K562 (cell line): Measurements from ENCODE around the gene HNF4A. TPM values are rescaled to one million over a fixed set of nuclear protein-coding genes. Genes with fewer than 3 reads are reported as not detected.
A peak's percentile ranks its signal among the peaks of the same experiment; 100 is the strongest.

Source experiments
- ATAC-seq: fragments of 200-7000 bp; cut with Tn5 transposase; 3 replicates; pipeline ENCODE4 v1.9.1; 2020; ENCODE audit warnings: moderate library complexity
- BruUV-seq: library from RNA; stranded (reverse); fragments of 400-500 nt; replicated peaks from 2 replicates; lab custom pipeline; 2021; lab: Mats Ljungman, UMichigan
- CTCF ChIA-PET: fragments of 300-600 bp; formaldehyde crosslinking; extraction: SDS; loops from one replicate; lab custom pipeline; 2021; ENCODE audit warnings: low intra/inter-chr PET ratio; lab: Yijun Ruan, JAX
- POLR2A ChIA-PET: fragments of 300-600, 350-650 bp; sonication (Branson Sonifier 250); formaldehyde crosslinking; extraction: SDS; loops from one replicate; lab custom pipeline; 2021; ENCODE audit warnings: antibody characterized with exemption, inconsistent platforms; lab: Yijun Ruan, JAX
- DNase-seq, 4 experiments: peaks; one replicate each; pipeline versions ENCODE4 v3.0.0 to v3.0.0-alpha.2; 2011 to 2018; ENCODE audit warnings: low spot score in 3 of 4, mixed read lengths in 3 of 4; ENCODE audit errors: extremely low read depth in 1 of 4
- FAIRE-seq: peaks from 2 replicates; lab custom pipeline; 2011; peaks lifted over from hg19 to GRCh38; lab: Jason Lieb, UNC
- H2AFZ ChIP-seq: 2 replicates; pipeline ENCODE4 v1.6.0; 2011; ENCODE audit warnings: low read depth, low read length, control low read depth, inconsistent platforms
- H3K27ac ChIP-seq: fragments of 200-600 bp; 3 replicates; pipeline ENCODE4 v1.8.0; 2011; ENCODE audit warnings: low read depth, mild to moderate bottlenecking, control low read depth, inconsistent platforms, low read length, moderate library complexity, mixed read lengths; ENCODE audit errors: extremely low read depth
- H3K27me3 ChIP-seq, 2 experiments: fragments of 300-600 bp in 1 of 2; 2 replicates in 1 of 2; 3 replicates in 1 of 2; pipeline versions ENCODE4 v1.6.0 to v1.8.0; 2011; ENCODE audit warnings: inconsistent platforms in 2 of 2, low read length in 2 of 2, mild to moderate bottlenecking in 1 of 2, mixed read lengths in 1 of 2, moderate library complexity in 1 of 2; ENCODE audit not compliant: control insufficient read depth in 2 of 2, insufficient read depth in 2 of 2
- H3K36me3 ChIP-seq: fragments of 300-600 bp; 3 replicates; pipeline ENCODE4 v1.8.0; 2011; ENCODE audit warnings: mild to moderate bottlenecking, low read length, inconsistent platforms; ENCODE audit not compliant: control insufficient read depth, insufficient read depth
- H3K4me1 ChIP-seq, 2 experiments: fragments of 200-600 bp in 1 of 2; replicated peaks in 1 of 2; 2 replicates in 1 of 2; 3 replicates in 1 of 2; pipeline versions ENCODE4 v1.5.1 to v1.8.0; 2011; ENCODE audit warnings: inconsistent platforms in 2 of 2, low read length in 2 of 2, mild to moderate bottlenecking in 1 of 2, mixed read lengths in 1 of 2, moderate library complexity in 1 of 2; ENCODE audit not compliant: control insufficient read depth in 2 of 2, insufficient read depth in 2 of 2
- H3K4me2 ChIP-seq: 2 replicates; pipeline ENCODE4 v1.6.1; 2011; ENCODE audit warnings: low read length, control low read depth, inconsistent platforms, mixed read lengths; ENCODE audit not compliant: insufficient read depth
- H3K4me3 ChIP-seq: fragments of 200-600 bp; sonication (generic), shearing (Covaris generic); 2 replicates; pipeline ENCODE4 v1.5.1; 2016; ENCODE audit warnings: control low read depth, inconsistent platforms
- H3K79me2 ChIP-seq: fragments of 200-600 bp; 3 replicates; pipeline ENCODE4 v1.8.0; 2011; ENCODE audit warnings: low read length, inconsistent platforms; ENCODE audit not compliant: control insufficient read depth, insufficient read depth
- H3K9ac ChIP-seq, 2 experiments: 2 replicates each; pipeline versions ENCODE4 v1.6.0 to v1.6.1; 2011; ENCODE audit warnings: low read depth in 2 of 2, low read length in 2 of 2, control low read depth in 1 of 2, inconsistent platforms in 1 of 2, mild to moderate bottlenecking in 1 of 2, mixed read lengths in 1 of 2; ENCODE audit not compliant: insufficient read depth in 1 of 2
- H3K9me1 ChIP-seq: one replicate; pipeline ENCODE4 v1.6.0; 2011; ENCODE audit warnings: inconsistent platforms, mild to moderate bottlenecking, low read length, moderate library complexity; ENCODE audit not compliant: control insufficient read depth, insufficient read depth
- H3K9me3 ChIP-seq: replicated peaks from 2 replicates; pipeline ENCODE4 v1.5.1; 2011; ENCODE audit warnings: low read depth, low read length, inconsistent platforms; ENCODE audit not compliant: control insufficient read depth, insufficient read depth
- H4K20me1 ChIP-seq: replicated peaks from 2 replicates; pipeline ENCODE4 v1.6.1; 2011; ENCODE audit warnings: low read length, inconsistent platforms, mixed read lengths; ENCODE audit not compliant: control insufficient read depth, insufficient read depth
- BCL6 ChIP-seq: fragments of 250-450 bp; sonication (Bioruptor Pico); IDR thresholded peaks from 2 replicates; pipeline ENCODE4 v1.4.0; 2020
- FIP1L1 ChIP-seq: fragments of 200-400 bp; formaldehyde crosslinking; IDR thresholded peaks from 2 replicates; pipeline ENCODE4 v1.6.1; 2018; ENCODE audit warnings: mild to moderate bottlenecking, low read depth, low read length; ENCODE audit not compliant: poor library complexity, severe bottlenecking
- LEF1 ChIP-seq: fragments of 450-650 bp; IDR thresholded peaks from 2 replicates; pipeline ENCODE4 v1.6.1; 2016; ENCODE audit warnings: mild to moderate bottlenecking
- MEIS2 ChIP-seq: fragments of 450-650 bp; IDR thresholded peaks from 2 replicates; pipeline ENCODE4 v1.6.1; 2014; ENCODE audit warnings: mild to moderate bottlenecking; ENCODE audit not compliant: partially characterized antibody
- SMC3 ChIP-seq: conservative IDR thresholded peaks from 2 replicates; pipeline ENCODE4 v1.6.1; 2011; ENCODE audit warnings: low read depth, low read length, improper control_type of control experiment; ENCODE audit not compliant: insufficient read depth
- TOE1 ChIP-seq, 2 experiments: fragments of 450-650 bp in 1 of 2; sonication (generic) in 1 of 2; formaldehyde crosslinking in 1 of 2; IDR thresholded peaks; 2 replicates each; pipeline versions ENCODE4 v1.7.1 to v1.8.0; 2016 to 2022; ENCODE audit warnings: borderline replicate concordance in 2 of 2, mild to moderate bottlenecking in 2 of 2, antibody characterized with exemption in 1 of 2, inconsistent platforms in 1 of 2, low read depth in 1 of 2, missing genetic modification reagents in 1 of 2, moderate library complexity in 1 of 2
- ZNF274 ChIP-seq: IDR thresholded peaks from 2 replicates; pipeline ENCODE4 v1.6.1; 2011; ENCODE audit warnings: low read depth, mild to moderate bottlenecking, low read length, moderate library complexity, borderline replicate concordance
- ZNF79 ChIP-seq: fragments of 250-450 bp; sonication (Bioruptor Pico); IDR thresholded peaks from 2 replicates; pipeline ENCODE4 v1.4.0; 2020; ENCODE audit warnings: low read depth, mild to moderate bottlenecking, moderate library complexity
- WGBS: fragments of 100-300 bp; shearing (Covaris generic); methylation state at CpG from one replicate; pipeline ENCODE4 v1.1.6; 2016; ENCODE audit warnings: low coverage, mixed read lengths; ENCODE audit not compliant: insufficient coverage; ENCODE audit errors: missing lambda C conversion rate; 5-methylcytosine and 5-hydroxymethylcytosine counted together
- in situ Hi-C: fragments of 300-500 bp; cut with MboI; formaldehyde crosslinking; loops from 4 replicates; pipeline ENCODE4 v1.15.0; 2018; ENCODE audit warnings: inconsistent platforms, mixed read lengths
- intact Hi-C: fragments of 100-400 bp; cut with micrococcal nuclease; formaldehyde crosslinking; loops from 2 replicates; pipeline ENCODE4 v1.14.2; 2022
- polyA plus RNA-seq, 8 experiments: library from polyadenylated mRNA; depleted of rRNA in 4 of 8; stranded (reverse) in 5 of 8; unstranded in 3 of 8; fragments of >200 nt; fragmentation: Nextera tagmentation in 2 of 8; fragmentation: Illumina TruSeq in 1 of 8; extraction: Ambion mirVana in 2 of 8; extraction: Trizol in 1 of 8; gene quantifications; 2 replicates each; pipeline versions ENCODE4 v1.2.1 to v1.2.3, GENCODE V29; 2011 to 2014; ENCODE audit warnings: inconsistent platforms in 1 of 8, missing spikeins in 1 of 8
- total RNA-seq, 7 experiments: library from RNA; depleted of rRNA in 6 of 7; stranded (reverse); fragments of >200 nt in 6 of 7; fragmentation: Illumina TruSeq in 2 of 7; extraction: Trizol in 2 of 7; gene quantifications; 2 replicates each; pipeline versions ENCODE4 v1.2.1 to v1.2.3, GENCODE V29; 2011 to 2021; ENCODE audit warnings: low replicate concordance in 1 of 7
- TF ChIP-seq, protein P1 (sequence below): IDR thresholded peaks from 2 replicates; pipeline ENCODE4 v1.6.1; 2012; ENCODE audit warnings: low read depth, low read length, improper control_type of control experiment, borderline replicate concordance
- TF ChIP-seq, protein P2 (sequence below): fragments of 450-650 bp; IDR thresholded peaks from 2 replicates; pipeline ENCODE4 v1.6.1; 2018; ENCODE audit not compliant: partially characterized antibody

Gene HNF4A
- total and polyA plus RNA-seq, 9 of the 15 experiments (the other 6 are each of a cell fraction or from before 2014, with no cell fraction given), result 0.03 to 0.27 (median 0.08) TPM; not detected in 5

DNA sequence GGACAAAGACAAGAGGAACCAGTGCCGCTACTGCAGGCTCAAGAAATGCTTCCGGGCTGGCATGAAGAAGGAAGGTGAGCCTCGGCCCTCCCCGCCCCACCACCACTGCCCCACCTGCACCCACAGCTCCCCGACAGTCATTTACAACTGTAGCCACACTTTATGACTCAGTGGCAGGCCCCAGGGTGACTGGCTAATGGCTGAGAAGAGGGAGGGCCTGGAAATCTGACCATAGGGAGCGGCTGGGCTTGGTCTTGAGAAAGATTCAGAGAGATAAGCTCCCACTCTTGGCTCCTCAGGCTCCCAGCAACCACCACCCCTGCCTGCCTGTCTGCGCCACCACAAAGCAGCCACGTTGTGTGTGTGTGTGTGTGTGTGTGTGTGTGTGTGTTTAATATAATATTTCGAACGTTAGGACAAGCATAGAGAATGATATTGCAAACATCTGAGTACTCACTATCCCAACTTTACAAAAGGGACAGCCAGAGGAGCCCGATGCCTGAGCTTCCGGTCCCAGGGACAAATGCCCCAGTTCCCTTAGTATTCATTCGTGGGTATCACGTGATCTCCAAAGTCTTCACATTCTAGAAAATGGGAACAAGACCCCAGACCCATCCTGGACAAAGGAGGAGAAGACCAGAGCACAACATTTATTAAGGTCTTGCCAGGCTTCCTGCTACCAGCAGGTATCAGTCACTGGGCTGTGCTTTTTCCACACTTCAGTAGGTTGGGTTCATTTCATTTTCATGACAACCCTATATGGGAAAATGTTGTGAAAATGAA, 52.1 kb downstream of the HNF4A start (continued):
- TF ChIP-seq TOE1 (IDR thresholded peaks at IDR 0.05; ENCODE audit: borderline replicate concordance) (peak; percentile 88), TOE1 (CRISPR knock-in tag; IDR thresholded peaks at IDR 0.05; ENCODE audit: borderline replicate concordance, low read depth) (no peak), BCL6 (no peak)

DNA sequence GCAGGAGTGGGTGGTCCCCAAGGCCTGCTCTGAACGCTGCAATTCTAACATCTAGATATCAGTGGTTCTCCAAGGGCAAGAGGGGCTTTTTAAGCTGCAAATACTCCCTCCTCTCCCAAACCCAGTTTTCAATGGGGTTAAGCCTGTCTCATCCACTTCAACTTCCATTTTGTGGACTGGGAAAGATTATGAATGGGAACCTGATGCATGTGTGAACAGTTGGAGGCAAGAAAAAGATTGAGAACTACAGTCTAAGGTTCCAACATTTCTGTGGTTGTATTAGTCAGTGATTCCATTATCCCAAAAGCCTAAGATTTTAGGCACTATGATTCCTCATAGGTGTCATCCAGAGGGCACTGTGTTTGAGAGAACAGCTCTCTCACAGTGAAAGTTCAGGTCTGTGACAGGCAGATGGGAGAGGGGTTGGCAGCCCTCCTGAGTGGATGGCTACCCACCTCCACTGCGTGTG, 53.7 kb downstream of the HNF4A start:
- intact Hi-C loops, result no loop called here
- ChIA-PET POLR2A (interaction anchor here (1.0 kb wide), 1 partner anchor 41 kb away, joined by 3 read pairs; no protein-coding TSS in a partner anchor), CTCF (no interaction called here)
- Histone ChIP-seq H3K9ac (no peak overlapping the region), H3K79me2 (no peaks in the 10 kb centered on the region), H3K4me1 (peaks cover 12% of the 10 kb centered on the region in 2 experiments; a peak in 4 of 5 replicates), H3K9me1 (no peaks in the 10 kb centered on the region), H3K4me3 (no peak overlapping the region), H3K9me3 (no peaks in the 10 kb centered on the region), H2AFZ (no peak overlapping the region), H3K4me2 (no peak overlapping the region), H3K36me3 (no peaks in the 10 kb centered on the region)
- in situ Hi-C loops, result no loop called here
- WGBS, result 41% methylated on average over 2 of the region's 2 CpGs
- FAIRE-seq (no peak), DNase-seq (no peak), ATAC-seq (no peak)
- TF ChIP-seq ZNF274 (no peak), SMC3 (no peak), LEF1 (no peak), ZNF79 (CRISPR knock-in tag) (no peak), FIP1L1 (no peak), MEIS2 (no peak)
- TF ChIP-seq, protein P1, sequence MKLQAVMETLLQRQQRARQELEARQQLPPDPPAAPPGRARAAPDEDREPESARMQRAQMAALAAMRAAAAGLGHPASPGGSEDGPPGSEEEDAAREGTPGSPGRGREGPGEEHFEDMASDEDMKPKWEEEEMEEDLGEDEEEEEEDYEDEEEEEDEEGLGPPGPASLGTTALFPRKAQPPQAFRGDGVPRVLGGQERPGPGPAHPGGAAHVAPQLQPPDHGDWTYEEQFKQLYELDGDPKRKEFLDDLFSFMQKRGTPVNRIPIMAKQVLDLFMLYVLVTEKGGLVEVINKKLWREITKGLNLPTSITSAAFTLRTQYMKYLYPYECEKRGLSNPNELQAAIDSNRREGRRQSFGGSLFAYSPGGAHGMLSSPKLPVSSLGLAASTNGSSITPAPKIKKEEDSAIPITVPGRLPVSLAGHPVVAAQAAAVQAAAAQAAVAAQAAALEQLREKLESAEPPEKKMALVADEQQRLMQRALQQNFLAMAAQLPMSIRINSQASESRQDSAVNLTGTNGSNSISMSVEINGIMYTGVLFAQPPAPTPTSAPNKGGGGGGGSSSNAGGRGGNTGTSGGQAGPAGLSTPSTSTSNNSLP, result no peak
- TF ChIP-seq, protein P2, sequence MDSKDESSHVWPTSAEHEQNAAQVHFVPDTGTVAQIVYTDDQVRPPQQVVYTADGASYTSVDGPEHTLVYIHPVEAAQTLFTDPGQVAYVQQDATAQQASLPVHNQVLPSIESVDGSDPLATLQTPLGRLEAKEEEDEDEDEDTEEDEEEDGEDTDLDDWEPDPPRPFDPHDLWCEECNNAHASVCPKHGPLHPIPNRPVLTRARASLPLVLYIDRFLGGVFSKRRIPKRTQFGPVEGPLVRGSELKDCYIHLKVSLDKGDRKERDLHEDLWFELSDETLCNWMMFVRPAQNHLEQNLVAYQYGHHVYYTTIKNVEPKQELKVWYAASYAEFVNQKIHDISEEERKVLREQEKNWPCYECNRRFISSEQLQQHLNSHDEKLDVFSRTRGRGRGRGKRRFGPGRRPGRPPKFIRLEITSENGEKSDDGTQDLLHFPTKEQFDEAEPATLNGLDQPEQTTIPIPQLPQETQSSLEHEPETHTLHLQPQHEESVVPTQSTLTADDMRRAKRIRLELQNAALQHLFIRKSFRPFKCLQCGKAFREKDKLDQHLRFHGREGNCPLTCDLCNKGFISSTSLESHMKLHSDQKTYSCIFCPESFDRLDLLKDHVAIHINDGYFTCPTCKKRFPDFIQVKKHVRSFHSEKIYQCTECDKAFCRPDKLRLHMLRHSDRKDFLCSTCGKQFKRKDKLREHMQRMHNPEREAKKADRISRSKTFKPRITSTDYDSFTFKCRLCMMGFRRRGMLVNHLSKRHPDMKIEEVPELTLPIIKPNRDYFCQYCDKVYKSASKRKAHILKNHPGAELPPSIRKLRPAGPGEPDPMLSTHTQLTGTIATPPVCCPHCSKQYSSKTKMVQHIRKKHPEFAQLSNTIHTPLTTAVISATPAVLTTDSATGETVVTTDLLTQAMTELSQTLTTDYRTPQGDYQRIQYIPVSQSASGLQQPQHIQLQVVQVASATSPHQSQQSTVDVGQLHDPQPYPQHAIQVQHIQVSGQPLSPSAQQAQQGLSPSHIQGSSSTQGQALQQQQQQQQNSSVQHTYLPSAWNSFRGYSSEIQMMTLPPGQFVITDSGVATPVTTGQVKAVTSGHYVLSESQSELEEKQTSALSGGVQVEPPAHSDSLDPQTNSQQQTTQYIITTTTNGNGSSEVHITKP, result no peak
- TF ChIP-seq, all 486 proteins: peak for 0
- no peaks in the 10 kb centered on the region; the same call in 1 of the 2 replicates for H4K20me1 ChIP-seq
- BruUV-seq, result no TSS peak
- H3K27me3 ChIP-seq, result peaks cover 13 to 26% of the 10 kb centered on the region in 2 experiments; a peak in 3 of 5 replicates
- no peak overlapping the region for H3K27ac ChIP-seq
